Stimulated activated naive CD8-positive, alpha-beta T cell treated with anti-CD3 and anti-CD28 coated beads, Interleukin-15, Interleukin-2, amounts not matched to agents 100 ng/mL and 50 ng/mL, for 24 hours (primary cell): Measurements from ENCODE around the gene ZBTB20.

ENCODE experiments used
- H3K27ac Mint-ChIP-seq: one replicate; pipeline ENCODE4 v1.8.0; 2021; ENCODE audit warnings: mild to moderate bottlenecking, mixed read lengths
- H3K27me3 Mint-ChIP-seq: one replicate; pipeline ENCODE4 v1.8.0; 2021; ENCODE audit warnings: mixed read lengths
- H3K36me3 Mint-ChIP-seq: one replicate; pipeline ENCODE4 v1.8.0; 2021; ENCODE audit warnings: low read depth, mixed read lengths
- H3K4me1 Mint-ChIP-seq: one replicate; pipeline ENCODE4 v1.8.0; 2021; ENCODE audit warnings: low read depth, mixed read lengths
- H3K4me3 Mint-ChIP-seq: one replicate; pipeline ENCODE4 v1.8.0; 2021; ENCODE audit warnings: mild to moderate bottlenecking, mixed read lengths
- H3K9me3 Mint-ChIP-seq: one replicate; pipeline ENCODE4 v1.8.0; 2021; ENCODE audit warnings: mixed read lengths

ZBTB20 gene

DNA sequence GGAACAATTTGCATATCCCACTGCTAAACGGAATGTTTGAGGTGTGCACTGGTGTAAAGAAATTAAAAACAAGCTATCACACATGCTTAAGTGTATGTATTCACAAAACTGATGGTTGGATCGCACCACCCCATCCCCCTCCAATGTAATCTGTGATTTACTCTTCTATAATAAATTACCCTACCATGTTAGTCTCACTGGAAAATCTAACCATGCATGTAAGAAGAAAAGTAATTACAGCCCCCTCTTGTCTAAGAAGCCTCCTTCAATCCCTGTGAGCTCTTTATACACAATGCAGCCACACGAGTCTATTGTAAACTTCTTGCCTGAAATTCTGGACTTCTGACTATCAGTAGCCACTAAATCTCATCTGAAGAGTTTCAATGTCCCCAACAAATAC lies 173.6 kb downstream of the ZBTB20 start:
- no peaks in the 10 kb centered on the region for H3K27me3 Mint-ChIP-seq
- no peak overlapping the region for H3K4me3 Mint-ChIP-seq
- no peaks in the 10 kb centered on the region for H3K4me1 Mint-ChIP-seq
- H3K36me3 Mint-ChIP-seq = peaks cover 28% of the 10 kb centered on the region
- H3K9me3 Mint-ChIP-seq = peaks cover 3% of the 10 kb centered on the region
- H3K27ac Mint-ChIP-seq = no peak overlapping the region

- Mint-ChIP-seq H3K36me3 (peaks cover 25% of the 10 kb centered on the region), H3K4me1 (no peaks in the 10 kb centered on the region), H3K27me3 (no peaks in the 10 kb centered on the region), H3K4me3 (no peak overlapping the region), H3K9me3 (no peaks in the 10 kb centered on the region), H3K27ac (no peak overlapping the region)
Observed at GRCh38 chr3:114967168-114967567, 179.9 kb downstream of the ZBTB20 start.

GRCh38 chr3:114962189-114962588 lies 184.9 kb downstream of the ZBTB20 start:
- Mint-ChIP-seq H3K27ac (no peak overlapping the region), H3K4me3 (no peak overlapping the region), H3K4me1 (no peaks in the 10 kb centered on the region), H3K36me3 (peaks cover 24% of the 10 kb centered on the region), H3K9me3 (no peaks in the 10 kb centered on the region), H3K27me3 (no peaks in the 10 kb centered on the region)

GRCh38 chr3:114958930-114959329 lies 188.2 kb downstream of the ZBTB20 start:
- H3K4me3 Mint-ChIP-seq = no peak overlapping the region
- H3K27ac Mint-ChIP-seq = no peak overlapping the region
- peaks cover 17% of the 10 kb centered on the region for H3K9me3 Mint-ChIP-seq
- no peaks in the 10 kb centered on the region for H3K4me1 Mint-ChIP-seq
- H3K36me3 Mint-ChIP-seq = peaks cover 36% of the 10 kb centered on the region
- H3K27me3 Mint-ChIP-seq = no peaks in the 10 kb centered on the region

DNA sequence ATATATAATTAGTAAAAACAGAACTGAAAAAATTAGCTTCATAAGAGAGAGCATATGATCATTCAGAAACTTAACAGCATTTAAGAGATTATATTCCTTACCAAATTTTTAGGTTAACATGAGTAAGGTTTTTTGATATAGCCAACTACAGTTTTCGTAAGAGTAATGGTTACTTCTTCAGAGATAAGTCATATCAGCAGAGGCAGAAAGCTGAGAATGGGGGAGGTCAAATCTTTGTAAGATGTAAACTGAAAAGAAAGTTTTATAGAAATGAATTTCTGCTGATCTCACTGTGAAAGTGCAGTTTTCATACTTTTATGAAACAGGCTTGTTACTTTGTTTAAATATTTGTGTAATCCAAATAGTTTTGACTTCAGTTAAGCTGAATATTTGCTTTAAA lies 193.3 kb downstream of the ZBTB20 start:
- H3K27me3 Mint-ChIP-seq = no peaks in the 10 kb centered on the region
- H3K4me3 Mint-ChIP-seq = no peak overlapping the region
- peaks cover 63% of the 10 kb centered on the region for H3K36me3 Mint-ChIP-seq
- no peak overlapping the region for H3K27ac Mint-ChIP-seq
- no peaks in the 10 kb centered on the region for H3K4me1 Mint-ChIP-seq
- H3K9me3 Mint-ChIP-seq = peaks cover 39% of the 10 kb centered on the region

DNA sequence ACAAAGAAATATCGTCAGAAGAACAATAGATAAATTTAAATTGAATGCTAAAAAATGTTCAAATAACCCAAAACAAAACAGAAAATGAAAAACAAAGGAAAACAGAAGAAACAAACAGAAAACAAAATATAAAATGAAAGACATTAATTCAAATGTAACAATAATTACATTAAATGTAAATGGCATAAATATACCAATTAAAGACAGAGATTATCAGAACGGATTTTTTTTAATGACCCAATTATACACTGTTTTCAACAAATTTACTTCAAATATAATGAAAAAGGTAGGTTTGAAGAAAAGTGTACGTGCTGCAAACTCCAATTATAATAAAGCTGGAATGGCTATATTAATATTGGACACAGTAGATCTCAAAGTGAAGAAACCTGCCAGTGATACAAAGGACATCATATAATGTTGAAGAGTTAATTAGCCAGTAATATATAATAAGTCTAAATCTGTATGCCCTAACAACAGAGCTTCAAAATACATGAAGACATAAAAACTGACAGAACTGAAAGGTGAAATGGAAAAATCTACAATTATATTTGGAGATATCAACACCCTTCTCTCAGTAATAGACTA lies 193.8 kb downstream of the ZBTB20 start:
- Mint-ChIP-seq H3K4me1 (no peaks in the 10 kb centered on the region), H3K27ac (no peak overlapping the region), H3K4me3 (no peak overlapping the region), H3K27me3 (no peaks in the 10 kb centered on the region), H3K9me3 (peaks cover 39% of the 10 kb centered on the region), H3K36me3 (peaks cover 63% of the 10 kb centered on the region)

DNA sequence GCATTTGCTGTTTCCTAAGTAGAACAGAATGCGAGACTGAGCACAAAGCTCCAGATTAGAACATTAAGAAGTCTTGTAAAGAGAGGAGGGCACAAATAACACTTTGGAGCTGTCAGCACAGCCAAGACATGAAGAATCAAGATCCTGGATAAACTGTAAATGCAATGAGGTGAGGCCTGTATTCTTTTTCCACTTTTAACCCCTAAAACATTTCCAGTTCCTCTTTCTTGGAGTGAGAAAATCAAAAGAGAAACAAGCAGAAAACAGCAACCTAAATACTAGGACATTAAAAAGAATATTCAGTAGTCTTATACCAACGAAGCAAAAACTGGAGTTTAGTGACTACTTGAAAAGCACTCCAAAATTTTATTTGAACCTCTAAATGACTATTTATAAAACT lies 204.3 kb downstream of the ZBTB20 start:
- H3K36me3 Mint-ChIP-seq = peaks cover 19% of the 10 kb centered on the region
- H3K4me3 Mint-ChIP-seq = no peak overlapping the region
- no peaks in the 10 kb centered on the region for H3K27me3 Mint-ChIP-seq
- peaks cover 4% of the 10 kb centered on the region for H3K9me3 Mint-ChIP-seq
- no peak overlapping the region for H3K27ac Mint-ChIP-seq
- H3K4me1 Mint-ChIP-seq = peaks cover 7% of the 10 kb centered on the region

DNA sequence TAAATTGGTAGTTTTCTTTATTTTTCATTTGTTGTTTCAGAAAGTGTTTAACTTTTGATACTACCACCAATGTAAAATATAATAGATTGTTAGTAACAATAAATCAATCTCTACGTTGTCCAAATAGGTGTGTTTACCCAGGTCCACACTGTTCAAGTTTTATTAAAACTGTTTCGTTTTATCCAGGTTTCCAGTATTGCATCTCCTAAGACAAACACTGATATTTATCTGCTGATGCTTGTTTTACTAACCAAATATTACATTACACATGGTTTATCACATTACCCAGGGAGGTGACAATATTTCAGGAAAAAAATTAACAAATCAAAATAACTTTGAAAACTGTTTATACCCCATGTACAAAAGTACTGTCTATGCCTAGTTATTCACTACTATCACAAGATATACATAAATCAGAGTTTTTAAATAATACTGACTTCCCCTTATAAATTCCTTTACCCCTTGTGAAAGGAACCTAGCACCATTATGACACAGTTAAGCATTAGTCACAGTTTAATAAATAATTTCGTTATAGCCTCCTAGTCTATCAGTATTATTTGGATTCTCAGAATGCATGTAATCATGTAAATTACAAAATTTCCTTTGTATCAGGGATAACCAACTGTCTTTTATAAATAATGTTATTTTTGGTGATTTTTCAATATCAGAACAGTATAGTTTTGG lies 205.3 kb downstream of the ZBTB20 start:
- no peak overlapping the region for H3K4me3 Mint-ChIP-seq
- peaks cover 7% of the 10 kb centered on the region for H3K4me1 Mint-ChIP-seq
- H3K27ac Mint-ChIP-seq = no peak overlapping the region
- H3K27me3 Mint-ChIP-seq = no peaks in the 10 kb centered on the region
- H3K9me3 Mint-ChIP-seq = peaks cover 4% of the 10 kb centered on the region
- H3K36me3 Mint-ChIP-seq = peaks cover 20% of the 10 kb centered on the region

GRCh38 chr3:114939920-114940319 lies 207.2 kb downstream of the ZBTB20 start:
- Mint-ChIP-seq H3K4me1 (peaks cover 7% of the 10 kb centered on the region), H3K27ac (no peak overlapping the region), H3K27me3 (no peaks in the 10 kb centered on the region), H3K9me3 (peaks cover 4% of the 10 kb centered on the region), H3K36me3 (peaks cover 24% of the 10 kb centered on the region), H3K4me3 (no peak overlapping the region)

GRCh38 chr3:114933407-114933806 lies 213.7 kb downstream of the ZBTB20 start:
- Mint-ChIP-seq H3K4me1 (no peaks in the 10 kb centered on the region), H3K9me3 (peaks cover 6% of the 10 kb centered on the region), H3K4me3 (no peak overlapping the region), H3K27me3 (no peaks in the 10 kb centered on the region), H3K27ac (no peak overlapping the region), H3K36me3 (peaks cover 30% of the 10 kb centered on the region)

DNA sequence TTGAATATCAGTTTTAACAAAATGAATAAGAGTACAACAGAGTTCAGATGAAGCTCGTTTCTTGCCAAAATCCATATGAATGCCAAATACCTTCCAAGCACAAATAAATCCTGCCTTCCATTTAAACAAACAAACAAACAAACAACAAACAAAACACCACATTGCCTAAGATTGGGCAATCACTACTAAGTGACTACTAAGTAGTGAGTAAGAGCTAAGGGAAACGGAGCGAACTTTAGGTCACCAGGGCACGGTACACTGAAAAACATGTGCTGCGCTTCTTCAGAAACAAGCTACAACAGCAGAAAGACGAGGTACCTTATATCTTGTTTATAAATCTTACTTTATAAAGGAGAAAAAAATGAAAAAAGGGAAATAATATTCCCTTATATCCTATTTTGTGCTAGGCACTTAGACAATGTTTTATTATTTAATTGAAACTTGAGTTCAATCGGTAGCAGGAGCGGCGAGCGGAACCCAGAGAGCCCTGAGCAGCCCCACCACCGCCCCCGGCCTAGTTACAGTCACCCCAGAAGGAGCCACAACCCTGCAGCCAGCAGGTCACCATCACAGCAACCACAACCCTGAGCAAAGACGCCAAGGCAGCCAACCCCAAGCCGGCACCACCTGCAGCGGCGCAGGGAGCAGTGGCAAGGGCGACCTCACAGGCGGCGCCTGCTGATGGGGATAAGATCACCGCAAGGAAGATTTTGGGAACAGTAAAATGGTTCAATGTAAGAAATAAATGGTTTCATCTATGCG lies 216.9 kb downstream of the ZBTB20 start:
- H3K9me3 Mint-ChIP-seq = peaks cover 9% of the 10 kb centered on the region
- no peaks in the 10 kb centered on the region for H3K27me3 Mint-ChIP-seq
- H3K4me3 Mint-ChIP-seq = no peak overlapping the region
- peaks cover 33% of the 10 kb centered on the region for H3K36me3 Mint-ChIP-seq
- H3K27ac Mint-ChIP-seq = no peak overlapping the region
- H3K4me1 Mint-ChIP-seq = no peaks in the 10 kb centered on the region

DNA sequence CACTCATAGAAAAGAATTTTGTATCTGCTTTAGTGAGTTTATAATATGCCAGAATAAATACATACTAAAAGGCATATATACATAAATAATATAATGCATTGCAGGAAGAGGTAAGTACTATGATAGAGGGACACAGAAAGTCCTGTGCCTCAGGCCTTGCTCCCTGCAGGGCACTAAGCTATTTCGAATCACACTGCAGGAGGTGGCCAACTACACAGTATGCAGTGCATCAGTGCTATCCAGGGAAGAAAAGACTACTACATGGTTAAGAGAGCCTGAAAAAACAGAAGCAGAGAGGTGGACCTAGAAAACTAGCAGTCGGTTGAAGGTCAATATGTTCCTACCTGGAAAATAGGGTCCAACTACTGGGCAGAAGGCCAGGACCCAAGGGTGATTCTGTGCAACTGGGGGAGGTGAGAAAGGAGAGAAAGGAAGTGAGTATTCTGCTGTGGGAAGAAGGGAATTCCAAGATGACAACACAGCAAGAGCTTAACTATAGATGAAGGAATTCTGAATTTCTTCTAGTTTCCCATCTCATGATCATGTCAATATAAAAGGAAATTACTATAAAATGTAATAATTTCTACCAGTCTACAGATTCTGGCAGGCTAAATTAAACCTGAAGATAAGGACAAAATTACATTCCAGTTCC lies 218.0 kb downstream of the ZBTB20 start:
- Mint-ChIP-seq H3K4me3 (no peak overlapping the region), H3K27ac (no peak overlapping the region), H3K9me3 (peaks cover 9% of the 10 kb centered on the region), H3K4me1 (no peaks in the 10 kb centered on the region), H3K36me3 (peaks cover 39% of the 10 kb centered on the region), H3K27me3 (no peaks in the 10 kb centered on the region)

DNA sequence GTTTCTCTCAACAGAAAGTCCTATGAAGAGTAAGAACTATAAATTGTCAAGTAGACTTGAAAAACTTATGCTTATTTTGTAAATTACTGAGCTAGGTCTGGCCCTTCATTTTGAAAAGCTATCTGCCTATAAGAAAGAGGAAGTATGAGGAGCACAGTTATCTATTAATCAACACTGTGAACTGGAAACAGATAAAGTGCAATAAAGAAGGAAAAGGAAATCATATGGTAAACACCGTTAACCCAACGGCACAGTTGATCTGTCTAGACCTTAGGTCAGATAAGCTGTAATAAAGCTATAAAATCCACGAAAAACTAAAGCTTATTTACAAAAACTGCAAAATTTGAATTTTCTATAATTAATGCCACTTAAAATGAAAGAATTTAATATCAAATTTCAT lies 242.5 kb downstream of the ZBTB20 start:
- H3K27ac Mint-ChIP-seq = no peak overlapping the region
- H3K4me3 Mint-ChIP-seq = no peak overlapping the region
- no peaks in the 10 kb centered on the region for H3K27me3 Mint-ChIP-seq
- H3K4me1 Mint-ChIP-seq = peaks cover 17% of the 10 kb centered on the region
- H3K36me3 Mint-ChIP-seq = peaks cover 7% of the 10 kb centered on the region
- H3K9me3 Mint-ChIP-seq = no peaks in the 10 kb centered on the region

DNA sequence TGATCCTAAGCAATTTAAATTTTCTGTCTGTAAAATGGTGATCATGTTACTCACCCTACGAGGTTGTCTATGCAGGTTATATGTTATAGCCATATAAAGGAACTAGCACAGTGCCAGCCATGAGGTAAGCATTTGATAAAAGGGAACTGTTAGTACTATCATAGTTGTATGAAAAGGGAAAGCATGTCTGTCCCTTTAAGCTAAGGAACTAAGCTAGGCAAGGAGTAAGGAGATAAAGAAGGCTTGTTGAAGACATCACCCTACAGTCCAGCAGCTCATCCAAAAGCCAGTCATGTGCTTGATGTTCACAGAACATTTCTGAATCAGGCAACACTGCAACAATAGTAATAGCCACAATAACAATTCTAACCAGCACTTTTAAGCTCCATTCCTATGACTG lies 243.9 kb downstream of the ZBTB20 start:
- no peaks in the 10 kb centered on the region for H3K9me3 Mint-ChIP-seq
- H3K4me1 Mint-ChIP-seq = peaks cover 17% of the 10 kb centered on the region
- H3K4me3 Mint-ChIP-seq = no peak overlapping the region
- peaks cover 11% of the 10 kb centered on the region for H3K36me3 Mint-ChIP-seq
- H3K27me3 Mint-ChIP-seq = no peaks in the 10 kb centered on the region
- no peak overlapping the region for H3K27ac Mint-ChIP-seq

DNA sequence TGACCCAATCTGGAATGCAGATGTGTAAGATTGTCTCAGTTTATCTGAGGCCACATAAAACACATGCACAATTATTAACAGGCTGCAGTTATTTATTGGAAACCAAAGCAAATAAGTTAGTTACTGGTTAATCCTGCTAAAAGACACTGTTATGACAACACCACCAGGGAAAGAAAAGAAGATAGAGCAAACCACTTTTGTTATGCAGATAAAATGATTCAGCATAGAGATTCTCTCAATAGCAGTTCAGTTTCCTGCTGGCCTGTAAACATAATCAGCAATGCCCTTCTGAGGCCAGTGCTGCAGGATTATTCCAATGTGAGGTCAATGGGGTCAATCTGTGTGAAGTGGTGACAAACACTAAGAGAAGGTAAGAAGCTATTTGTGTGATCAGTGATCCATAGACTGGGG lies 244.4 kb downstream of the ZBTB20 start:
- Mint-ChIP-seq H3K4me1 (peaks cover 17% of the 10 kb centered on the region), H3K27ac (no peak overlapping the region), H3K27me3 (no peaks in the 10 kb centered on the region), H3K9me3 (no peaks in the 10 kb centered on the region), H3K4me3 (no peak overlapping the region), H3K36me3 (peaks cover 8% of the 10 kb centered on the region)
